Testis (tissue), 3 donors: ENCODE measurements around the gene NUAK1. TPM values are rescaled to one million over a fixed set of nuclear protein-coding genes. Genes with fewer than 3 reads are reported as not detected.

ENCODE experiments used
- DNase-seq: peaks from one replicate; pipeline ENCODE4 v3.0.0-alpha.2; 2019
- H3K27ac ChIP-seq, 2 donors: fragments of 200-600 bp; sonication (generic); one replicate each; pipeline ENCODE4 v1.5.1; 2019
- H3K27me3 ChIP-seq: fragments of 200-600 bp; sonication (generic); one replicate; pipeline ENCODE4 v1.5.1; 2019
- H3K36me3 ChIP-seq: fragments of 200-600 bp; sonication (generic); one replicate; pipeline ENCODE4 v1.5.1; 2017; ENCODE audit warnings: low read depth; ENCODE audit errors: missing control alignments
- H3K4me1 ChIP-seq: fragments of 200-600 bp; sonication (generic); one replicate; pipeline ENCODE4 v1.5.1; 2019
- H3K4me3 ChIP-seq, 2 donors: fragments of 200-600 bp; sonication (generic); one replicate each; pipeline ENCODE4 v1.5.1; 2017 to 2019
- H3K9me3 ChIP-seq: fragments of 200-600 bp; sonication (generic); one replicate; pipeline ENCODE4 v1.5.1; 2017
- POLR2A ChIP-seq: fragments of 450-650 bp; IDR thresholded peaks from one replicate; pipeline ENCODE4 v1.6.1; 2017; ENCODE audit warnings: antibody characterized with exemption, mild to moderate bottlenecking, moderate library complexity
- WGBS, 2 donors: methylation state at CpG; one replicate each; pipeline ENCODE4 v1.1.5; 2018; 5-methylcytosine and 5-hydroxymethylcytosine counted together
- intact Hi-C: fragments of 100-400 bp; cut with DNase I; formaldehyde crosslinking; loops from one replicate; pipeline ENCODE4 v1.15.1; 2023; ENCODE audit warnings: low total_unique reads
- polyA plus RNA-seq: library from polyadenylated mRNA; stranded (reverse); fragments of 350-450 nt; fragmentation: Illumina TruSeq; extraction: RNeasy Lipid Tissue Mini Kit (QIAGEN cat#74804); gene quantifications from one replicate; pipeline ENCODE4 v1.2.3, GENCODE V29; 2014; ENCODE audit warnings: low read depth, low replicate concordance; ENCODE audit not compliant: insufficient read depth
- total RNA-seq, 2 donors: library from RNA; depleted of rRNA; stranded (reverse); fragments of >200 nt; gene quantifications; one replicate each; pipeline ENCODE4 v1.2.3, GENCODE V29; 2016
- TF ChIP-seq, protein P1 (sequence below), 3 experiments: fragments of 450-650 bp in 2 of 3; fragments of 200-600 bp in 1 of 3; sonication (generic) in 1 of 3; IDR thresholded peaks; one replicate each; pipeline ENCODE4 v1.5.1; 2016 to 2019; ENCODE audit warnings: antibody characterized with exemption in 3 of 3, mild to moderate bottlenecking in 2 of 3, moderate library complexity in 1 of 3

NUAK1 gene
- total and polyA plus RNA-seq, 3 donors from 2014 or later: 6.6 to 9.1 (median 8.2) TPM

GRCh38 chr12:106183735-106184134 is 45.0 kb upstream of the NUAK1 start:
- H3K4me3 ChIP-seq: no peak overlapping the region
- intact Hi-C loops: no loop called here
- H3K27me3 ChIP-seq: no peaks in the 10 kb centered on the region
- H3K4me1 ChIP-seq: peaks cover 19% of the 10 kb centered on the region
- WGBS, 2 donors: 91 to 94% methylated on average over 4 of the region's 4 CpGs
- H3K27ac ChIP-seq: no peak overlapping the region
- H3K9me3 ChIP-seq: no peaks in the 10 kb centered on the region
- H3K36me3 ChIP-seq: no peaks in the 10 kb centered on the region
- no peak for DNase-seq
- TF ChIP-seq, protein P1, sequence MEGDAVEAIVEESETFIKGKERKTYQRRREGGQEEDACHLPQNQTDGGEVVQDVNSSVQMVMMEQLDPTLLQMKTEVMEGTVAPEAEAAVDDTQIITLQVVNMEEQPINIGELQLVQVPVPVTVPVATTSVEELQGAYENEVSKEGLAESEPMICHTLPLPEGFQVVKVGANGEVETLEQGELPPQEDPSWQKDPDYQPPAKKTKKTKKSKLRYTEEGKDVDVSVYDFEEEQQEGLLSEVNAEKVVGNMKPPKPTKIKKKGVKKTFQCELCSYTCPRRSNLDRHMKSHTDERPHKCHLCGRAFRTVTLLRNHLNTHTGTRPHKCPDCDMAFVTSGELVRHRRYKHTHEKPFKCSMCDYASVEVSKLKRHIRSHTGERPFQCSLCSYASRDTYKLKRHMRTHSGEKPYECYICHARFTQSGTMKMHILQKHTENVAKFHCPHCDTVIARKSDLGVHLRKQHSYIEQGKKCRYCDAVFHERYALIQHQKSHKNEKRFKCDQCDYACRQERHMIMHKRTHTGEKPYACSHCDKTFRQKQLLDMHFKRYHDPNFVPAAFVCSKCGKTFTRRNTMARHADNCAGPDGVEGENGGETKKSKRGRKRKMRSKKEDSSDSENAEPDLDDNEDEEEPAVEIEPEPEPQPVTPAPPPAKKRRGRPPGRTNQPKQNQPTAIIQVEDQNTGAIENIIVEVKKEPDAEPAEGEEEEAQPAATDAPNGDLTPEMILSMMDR (IDR thresholded peaks at IDR 0.05): no peak
- no peak for TF ChIP-seq POLR2A

DNA sequence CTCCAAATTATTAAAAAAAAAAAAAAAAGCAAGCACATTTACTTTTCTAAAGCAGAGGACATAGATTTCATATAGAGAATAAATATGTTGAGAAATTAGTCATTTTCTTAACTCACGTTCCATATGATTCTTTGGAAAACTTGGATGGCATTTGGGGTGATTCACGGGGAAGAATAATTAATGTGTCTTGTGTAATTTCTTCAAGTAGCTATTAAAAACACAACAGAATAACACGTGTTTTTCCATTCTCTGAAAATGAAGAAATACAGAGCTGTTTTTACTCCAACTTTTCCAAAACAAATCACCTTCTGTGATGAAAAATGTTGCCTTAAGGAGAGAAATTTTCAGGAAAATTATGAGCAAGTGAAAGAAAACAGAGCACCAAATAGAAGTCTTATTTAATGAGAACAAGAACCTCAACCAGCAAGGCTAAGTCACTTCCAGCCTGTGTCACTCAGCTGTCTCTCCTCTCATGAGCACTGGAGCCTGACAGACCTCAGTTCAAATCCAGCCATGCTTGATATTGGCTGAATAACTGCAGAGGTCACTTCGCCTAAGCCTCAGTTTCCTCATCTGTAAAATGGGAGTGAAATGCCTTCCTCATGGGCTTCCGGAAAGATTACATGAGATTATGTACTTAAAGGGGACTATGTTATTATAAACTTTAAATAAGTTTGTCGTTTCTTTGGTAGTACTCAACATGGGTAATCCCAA is 42.8 kb upstream of the NUAK1 start:
- Histone ChIP-seq H3K9me3 (no peaks in the 10 kb centered on the region), H3K36me3 (no peaks in the 10 kb centered on the region), H3K4me1 (peaks cover 12% of the 10 kb centered on the region), H3K4me3 (no peak overlapping the region), H3K27ac (no peak overlapping the region), H3K27me3 (no peaks in the 10 kb centered on the region)
- DNase-seq: no peak
- WGBS, 2 donors: 79 to 83% methylated on average over 6 of the region's 6 CpGs
- no peak for TF ChIP-seq POLR2A
- TF ChIP-seq, protein P1 (IDR thresholded peaks at IDR 0.05): no peak
- intact Hi-C loops: no loop called here

GRCh38 chr12:106179086-106179485 is 40.3 kb upstream of the NUAK1 start:
- H3K27ac ChIP-seq: peak overlapping the region; percentile 21 to 82
- no peak overlapping the region for H3K4me3 ChIP-seq
- WGBS, 2 donors: 49 to 56% methylated on average over 3 of the region's 3 CpGs
- H3K9me3 ChIP-seq: no peaks in the 10 kb centered on the region
- TF ChIP-seq, protein P1 (IDR thresholded peaks at IDR 0.05): no peak
- no peak for TF ChIP-seq POLR2A
- intact Hi-C loops: no loop called here
- no peaks in the 10 kb centered on the region for H3K27me3 ChIP-seq
- peaks cover 12% of the 10 kb centered on the region for H3K4me1 ChIP-seq
- peak; percentile 55 for DNase-seq
- no peaks in the 10 kb centered on the region for H3K36me3 ChIP-seq

DNA sequence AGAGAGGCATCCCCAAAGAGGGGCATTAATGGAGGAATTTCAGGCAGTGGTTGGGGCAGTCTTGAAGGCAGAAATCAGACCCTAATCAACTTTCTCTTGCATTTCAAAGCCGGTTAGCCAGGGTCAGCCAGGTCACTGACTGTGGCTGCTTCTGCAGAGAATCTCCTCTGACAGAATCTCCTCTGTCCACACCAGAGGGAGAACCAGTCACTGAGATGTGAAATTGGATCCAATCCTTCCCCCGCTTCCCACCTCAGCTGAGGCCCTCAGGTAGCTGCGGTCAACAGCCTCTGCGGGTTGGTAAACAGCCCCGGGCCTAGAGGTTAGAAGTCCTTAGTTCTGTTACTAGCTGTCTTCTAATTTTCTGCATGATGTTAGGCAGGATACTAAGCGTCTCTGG is 39.8 kb upstream of the NUAK1 start:
- DNase-seq: no peak
- intact Hi-C loops: no loop called here
- 78 to 81% methylated on average over 6 of the region's 6 CpGs for WGBS, 2 donors
- TF ChIP-seq, protein P1 (IDR thresholded peaks at IDR 0.05): no peak
- TF ChIP-seq POLR2A: no peak
- peaks cover 12% of the 10 kb centered on the region for H3K4me1 ChIP-seq
- H3K36me3 ChIP-seq: no peaks in the 10 kb centered on the region
- no peak overlapping the region for H3K4me3 ChIP-seq
- H3K27me3 ChIP-seq: no peaks in the 10 kb centered on the region
- no peaks in the 10 kb centered on the region for H3K9me3 ChIP-seq
- H3K27ac ChIP-seq: peak overlapping the region; percentile 21 to 82

DNA sequence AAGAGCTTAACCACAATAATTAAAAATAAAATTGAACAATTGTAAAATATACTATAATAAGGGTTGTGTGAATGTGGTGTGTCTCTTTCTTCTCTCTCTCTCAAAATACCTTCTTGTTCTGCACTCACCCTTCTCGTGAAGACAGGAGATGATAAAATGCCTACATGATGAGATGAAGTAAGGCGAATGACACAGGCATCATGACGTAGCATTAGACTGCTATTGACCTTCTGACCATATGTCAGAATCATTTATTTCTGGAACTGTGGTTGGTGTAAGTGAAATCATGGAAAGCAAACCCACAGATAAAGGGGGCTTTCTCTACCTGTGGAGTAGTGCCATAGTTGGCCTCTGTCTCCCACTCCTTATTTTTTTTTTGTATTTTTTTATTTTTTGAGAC is 37.8 kb upstream of the NUAK1 start:
- H3K36me3 ChIP-seq: no peaks in the 10 kb centered on the region
- WGBS, 2 donors: 86 to 92% methylated on average over 3 of the region's 3 CpGs
- peaks cover 12% of the 10 kb centered on the region for H3K4me1 ChIP-seq
- intact Hi-C loops: no loop called here
- no peak overlapping the region for H3K27ac ChIP-seq
- no peaks in the 10 kb centered on the region for H3K27me3 ChIP-seq
- no peaks in the 10 kb centered on the region for H3K9me3 ChIP-seq
- no peak overlapping the region for H3K4me3 ChIP-seq
- DNase-seq: no peak
- TF ChIP-seq, protein P1 (IDR thresholded peaks at IDR 0.05): no peak
- TF ChIP-seq POLR2A: no peak
